Breast epithelium (tissue), 3 donors: Measurements from ENCODE around the gene KIF4A.

Experiments
- POLR2A ChIP-seq: fragments of 450-650 bp; IDR thresholded peaks from one replicate; pipeline ENCODE4 v1.6.1; 2016; ENCODE audit warnings: antibody characterized with exemption, mild to moderate bottlenecking, moderate library complexity
- POLR2AphosphoS5 ChIP-seq, 3 donors: sonication (generic); formaldehyde crosslinking; IDR thresholded peaks; one replicate each; pipeline ENCODE4 v1.6.1; 2017; ENCODE audit warnings: antibody characterized with exemption in 3 of 3
- TF ChIP-seq, protein P1 (sequence below), 3 donors: fragments of 450-650 bp; IDR thresholded peaks; one replicate each; pipeline ENCODE4 v1.5.1; 2016 to 2017; ENCODE audit warnings: antibody characterized with exemption in 3 of 3, mild to moderate bottlenecking in 3 of 3, moderate library complexity in 3 of 3

DNA sequence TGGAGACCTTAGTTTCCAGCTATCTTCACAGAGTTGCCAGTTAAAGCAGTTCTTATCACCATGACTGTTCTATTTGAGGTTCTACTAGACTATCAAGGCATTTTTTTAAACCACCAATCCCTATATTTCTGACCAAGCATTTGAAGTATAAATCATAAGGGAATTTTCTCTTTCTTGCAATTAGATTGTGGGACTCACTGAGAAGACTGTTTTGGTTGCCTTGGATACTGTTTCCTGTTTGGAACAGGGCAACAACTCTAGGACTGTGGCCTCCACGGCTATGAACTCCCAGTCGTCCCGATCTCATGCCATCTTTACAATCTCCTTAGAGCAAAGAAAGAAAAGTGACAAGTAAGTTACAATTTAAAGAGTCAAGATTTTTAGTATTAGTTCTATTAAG is 11.8 kb downstream of the KIF4A start:
- TF ChIP-seq, protein P1, sequence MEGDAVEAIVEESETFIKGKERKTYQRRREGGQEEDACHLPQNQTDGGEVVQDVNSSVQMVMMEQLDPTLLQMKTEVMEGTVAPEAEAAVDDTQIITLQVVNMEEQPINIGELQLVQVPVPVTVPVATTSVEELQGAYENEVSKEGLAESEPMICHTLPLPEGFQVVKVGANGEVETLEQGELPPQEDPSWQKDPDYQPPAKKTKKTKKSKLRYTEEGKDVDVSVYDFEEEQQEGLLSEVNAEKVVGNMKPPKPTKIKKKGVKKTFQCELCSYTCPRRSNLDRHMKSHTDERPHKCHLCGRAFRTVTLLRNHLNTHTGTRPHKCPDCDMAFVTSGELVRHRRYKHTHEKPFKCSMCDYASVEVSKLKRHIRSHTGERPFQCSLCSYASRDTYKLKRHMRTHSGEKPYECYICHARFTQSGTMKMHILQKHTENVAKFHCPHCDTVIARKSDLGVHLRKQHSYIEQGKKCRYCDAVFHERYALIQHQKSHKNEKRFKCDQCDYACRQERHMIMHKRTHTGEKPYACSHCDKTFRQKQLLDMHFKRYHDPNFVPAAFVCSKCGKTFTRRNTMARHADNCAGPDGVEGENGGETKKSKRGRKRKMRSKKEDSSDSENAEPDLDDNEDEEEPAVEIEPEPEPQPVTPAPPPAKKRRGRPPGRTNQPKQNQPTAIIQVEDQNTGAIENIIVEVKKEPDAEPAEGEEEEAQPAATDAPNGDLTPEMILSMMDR (IDR thresholded peaks at IDR 0.05), result no peak
- TF ChIP-seq POLR2AphosphoS5 (IDR thresholded peaks at IDR 0.05) (no peak), POLR2A (no peak)
